HG02642 (cell line): ENCODE results near the gene VIPR1.
"Not testable (repeated sequence)": the region's sequence is repeated elsewhere in the genome, so short reads cannot be mapped to it uniquely, and the experiment has no call there.

Source experiments
- ATAC-seq: cut with Tn5 transposase; IDR thresholded peaks from one replicate; pipeline ENCODE4 v1.9.1; 2021; ENCODE audit warnings: mild to moderate bottlenecking; ENCODE audit not compliant: unreplicated experiment, poor library complexity

VIPR1 gene

GRCh38 chr3:42562047-42562907 is 59.8 kb downstream of the VIPR1 start:
- ATAC-seq, result no peak

- ATAC-seq, result no peak
Measured at GRCh38 chr3:42569593-42570142, 67.2 kb downstream of the VIPR1 start.

GRCh38 chr3:42572278-42572677 is 69.8 kb downstream of the VIPR1 start:
- ATAC-seq, result peak; percentile 59

GRCh38 chr3:42575137-42575741 is 72.8 kb downstream of the VIPR1 start:
- no peak for ATAC-seq

- ATAC-seq, result no peak
Measured at GRCh38 chr3:42578054-42578453, 75.6 kb downstream of the VIPR1 start.

- not testable (repeated sequence) for ATAC-seq
Measured at GRCh38 chr3:42579346-42579745, 76.9 kb downstream of the VIPR1 start.

GRCh38 chr3:42581400-42581708 is 78.9 kb downstream of the VIPR1 start:
- ATAC-seq, result no peak

- peak; percentile 95 for ATAC-seq
Measured at GRCh38 chr3:42581709-42582473, 79.4 kb downstream of the VIPR1 start, which contains the start of gene SEC22C. SEC22C (minus strand) TSS chr3:42581967; CDS start chr3:42569046, 12,921 bp downstream.

GRCh38 chr3:42582474-42583070 is 80.1 kb downstream of the VIPR1 start:
- ATAC-seq, result no peak
